ENCODE results near the gene PKM.
A peak's percentile ranks its signal among the peaks of the same experiment; 100 is the strongest.

PKM gene

GRCh38 chr15:72176159-72176558 is 54.8 kb downstream of the PKM start:
- H2AFZ ChIP-seq (ENCODE audit: low read depth, low read length), result no peak overlapping the region
- H3K9ac ChIP-seq (ENCODE audit: low read depth, low read length), result no peak overlapping the region
- H3K36me3 ChIP-seq (ENCODE audit: insufficient read depth, low read length), result no peaks in the 10 kb centered on the region
- H3K79me2 ChIP-seq (ENCODE audit: insufficient read depth, low read length), result no peaks in the 10 kb centered on the region
- TF ChIP-seq EZH2 (IDR thresholded peaks at IDR 0.05; ENCODE audit: borderline replicate concordance, low read depth, low read length, severe bottlenecking), result no peak
- no peak for TF ChIP-seq CTCF (IDR thresholded peaks at IDR 0.05; ENCODE audit: borderline replicate concordance, extremely low read depth, low read length, poor library complexity, severe bottlenecking)
- ATAC-seq (ENCODE audit: insufficient read depth, low read depth) (no peak), DNase-seq (no peak)
- no peaks in the 10 kb centered on the region for H3K27me3 ChIP-seq (ENCODE audit: insufficient read depth, low read length, poor library complexity)
- H3K9me3 ChIP-seq (ENCODE audit: insufficient read depth, low read length, severe bottlenecking), result no peaks in the 10 kb centered on the region
- H4K20me1 ChIP-seq (ENCODE audit: insufficient read depth, low read length), result no peaks in the 10 kb centered on the region
- no peak overlapping the region for H3K4me2 ChIP-seq (ENCODE audit: insufficient read depth, low read length)
- H3K4me1 ChIP-seq (ENCODE audit: insufficient read depth, low read length), result no peaks in the 10 kb centered on the region
- H3K4me3 ChIP-seq (ENCODE audit: low read depth in 1 of 2, low read length in 2 of 2), result no peak overlapping the region
- no peak overlapping the region for H3K27ac ChIP-seq (ENCODE audit: low read length)

- no peaks in the 10 kb centered on the region for H3K9me3 ChIP-seq (ENCODE audit: insufficient read depth, low read length, severe bottlenecking)
- no peak overlapping the region for H3K27ac ChIP-seq (ENCODE audit: low read length)
- no peak overlapping the region for H3K4me3 ChIP-seq (ENCODE audit: low read depth in 1 of 2, low read length in 2 of 2)
- H3K36me3 ChIP-seq (ENCODE audit: insufficient read depth, low read length), result no peaks in the 10 kb centered on the region
- H3K27me3 ChIP-seq (ENCODE audit: insufficient read depth, low read length, poor library complexity), result no peaks in the 10 kb centered on the region
- H3K4me1 ChIP-seq (ENCODE audit: insufficient read depth, low read length), result no peaks in the 10 kb centered on the region
- no peak for TF ChIP-seq EZH2 (IDR thresholded peaks at IDR 0.05; ENCODE audit: borderline replicate concordance, low read depth, low read length, severe bottlenecking)
- no peak for TF ChIP-seq CTCF (IDR thresholded peaks at IDR 0.05; ENCODE audit: borderline replicate concordance, extremely low read depth, low read length, poor library complexity, severe bottlenecking)
- no peak overlapping the region for H3K4me2 ChIP-seq (ENCODE audit: insufficient read depth, low read length)
- H3K9ac ChIP-seq (ENCODE audit: low read depth, low read length), result no peak overlapping the region
- ATAC-seq (ENCODE audit: insufficient read depth, low read depth) (no peak), DNase-seq (no peak)
- H2AFZ ChIP-seq (ENCODE audit: low read depth, low read length), result no peak overlapping the region
- no peaks in the 10 kb centered on the region for H3K79me2 ChIP-seq (ENCODE audit: insufficient read depth, low read length)
- no peaks in the 10 kb centered on the region for H4K20me1 ChIP-seq (ENCODE audit: insufficient read depth, low read length)
These were observed 55.6 kb downstream of the PKM start for GRCh38 chr15:72175186-72176044.

- no peaks in the 10 kb centered on the region for H3K79me2 ChIP-seq (ENCODE audit: insufficient read depth, low read length)
- ATAC-seq (ENCODE audit: insufficient read depth, low read depth), result peak; percentile 37; the same call in 1 of the 3 replicates
- no peaks in the 10 kb centered on the region for H3K36me3 ChIP-seq (ENCODE audit: insufficient read depth, low read length)
- H2AFZ ChIP-seq (ENCODE audit: low read depth, low read length), result no peak overlapping the region
- no peaks in the 10 kb centered on the region for H3K27me3 ChIP-seq (ENCODE audit: insufficient read depth, low read length, poor library complexity)
- H3K9ac ChIP-seq (ENCODE audit: low read depth, low read length), result no peak overlapping the region
- H3K9me3 ChIP-seq (ENCODE audit: insufficient read depth, low read length, severe bottlenecking), result no peaks in the 10 kb centered on the region
- no peak overlapping the region for H3K27ac ChIP-seq (ENCODE audit: low read length)
- no peaks in the 10 kb centered on the region for H3K4me1 ChIP-seq (ENCODE audit: insufficient read depth, low read length)
- no peak overlapping the region for H3K4me2 ChIP-seq (ENCODE audit: insufficient read depth, low read length)
- DNase-seq, result no peak
- no peaks in the 10 kb centered on the region for H4K20me1 ChIP-seq (ENCODE audit: insufficient read depth, low read length)
- TF ChIP-seq CTCF (IDR thresholded peaks at IDR 0.05; ENCODE audit: borderline replicate concordance, extremely low read depth, low read length, poor library complexity, severe bottlenecking) (no peak), EZH2 (IDR thresholded peaks at IDR 0.05; ENCODE audit: borderline replicate concordance, low read depth, low read length, severe bottlenecking) (no peak)
- H3K4me3 ChIP-seq (ENCODE audit: low read depth in 1 of 2, low read length in 2 of 2), result no peak overlapping the region
These were observed 56.3 kb downstream of the PKM start for GRCh38 chr15:72174551-72175165.
